Common myeloid progenitor, CD34-positive (primary cell): Measurements from ENCODE around the gene TCN1. TPM values are rescaled to one million over a fixed set of nuclear protein-coding genes. Genes with fewer than 3 reads are reported as not detected.
"Not testable (repeated sequence)": the region's sequence is repeated elsewhere in the genome, so short reads cannot be mapped to it uniquely, and the experiment has no call there.

Experiments
- CTCF ChIA-PET: fragments of 350-600 bp; sonication (Branson Sonifier 250); formaldehyde crosslinking; loops from one replicate; lab custom pipeline; 2021; ENCODE audit warnings: antibody characterized with exemption; lab: Charles Lee
- POLR2A ChIA-PET: fragments of 350-600 bp; sonication (Branson Sonifier 250); formaldehyde crosslinking; loops from one replicate; lab custom pipeline; 2021; ENCODE audit warnings: antibody characterized with exemption; lab: Charles Lee
- DNase-seq, 3 donors: peaks; one replicate each; pipeline versions ENCODE4 v3.0.0 to v3.0.0-alpha.2; 2013
- H3K27ac ChIP-seq, 2 experiments: 1 replicate in 1 of 2; 2 replicates in 1 of 2; pipeline ENCODE4 v1.7.0; 2013; ENCODE audit warnings: inconsistent platforms in 2 of 2, low read length in 2 of 2, mild to moderate bottlenecking in 2 of 2, low read depth in 1 of 2, moderate library complexity in 1 of 2; ENCODE audit not compliant: severe bottlenecking in 2 of 2, insufficient read depth in 1 of 2, poor library complexity in 1 of 2
- H3K27me3 ChIP-seq, 5 experiments: replicated peaks in 2 of 5; 1 replicate in 3 of 5; 2 replicates in 2 of 5; pipeline versions ENCODE4 v1.6.1 to v1.7.0; 2013; ENCODE audit warnings: low read length in 4 of 5, mild to moderate bottlenecking in 2 of 5, moderate library complexity in 2 of 5, inconsistent platforms in 1 of 5; ENCODE audit not compliant: insufficient read depth in 5 of 5, control insufficient read depth in 4 of 5
- H3K36me3 ChIP-seq, 4 experiments: 1 replicate in 2 of 4; 2 replicates in 2 of 4; pipeline versions ENCODE4 v1.6.1 to v1.7.0; 2013; ENCODE audit warnings: low read length in 3 of 4, control low read depth in 1 of 4, mild to moderate bottlenecking in 1 of 4; ENCODE audit not compliant: control insufficient read depth in 4 of 4, insufficient read depth in 4 of 4
- H3K4me1 ChIP-seq, 4 experiments: 1 replicate in 3 of 4; 2 replicates in 1 of 4; pipeline versions ENCODE4 v1.6.1 to v1.7.1; 2013; ENCODE audit warnings: low read length in 3 of 4, mild to moderate bottlenecking in 3 of 4, control low read depth in 1 of 4, inconsistent platforms in 1 of 4, moderate library complexity in 1 of 4; ENCODE audit not compliant: control insufficient read depth in 4 of 4, insufficient read depth in 4 of 4; ENCODE audit errors: control extremely low read depth in 1 of 4
- H3K4me3 ChIP-seq, 7 experiments: 1 replicate in 4 of 7; 2 replicates in 3 of 7; pipeline versions ENCODE4 v1.5.1 to v1.7.0; 2013; ENCODE audit warnings: mild to moderate bottlenecking in 7 of 7, low read length in 6 of 7, moderate library complexity in 6 of 7, inconsistent platforms in 2 of 7, low read depth in 2 of 7, control low read depth in 1 of 7; ENCODE audit not compliant: insufficient read depth in 4 of 7, control insufficient read depth in 1 of 7; ENCODE audit errors: extremely low read depth in 1 of 7
- H3K9me3 ChIP-seq, 5 experiments: 1 replicate in 4 of 5; 2 replicates in 1 of 5; pipeline versions ENCODE4 v1.6.1 to v1.7.1; 2013; ENCODE audit warnings: low read length in 4 of 5, mild to moderate bottlenecking in 2 of 5, inconsistent platforms in 1 of 5, low read depth in 1 of 5, moderate library complexity in 1 of 5; ENCODE audit not compliant: control insufficient read depth in 4 of 5, insufficient read depth in 2 of 5; ENCODE audit errors: control extremely low read depth in 1 of 5
- WGBS: methylation state at CpG from one replicate; pipeline ENCODE4 v1.1.5; 2013; ENCODE audit not compliant: insufficient coverage; 5-methylcytosine and 5-hydroxymethylcytosine counted together
- polyA plus RNA-seq: library from polyadenylated mRNA; unstranded; fragments of 120-200 nt; gene quantifications from one replicate; pipeline ENCODE4 v1.2.1, GENCODE V29; 2013

Gene TCN1, protein sequence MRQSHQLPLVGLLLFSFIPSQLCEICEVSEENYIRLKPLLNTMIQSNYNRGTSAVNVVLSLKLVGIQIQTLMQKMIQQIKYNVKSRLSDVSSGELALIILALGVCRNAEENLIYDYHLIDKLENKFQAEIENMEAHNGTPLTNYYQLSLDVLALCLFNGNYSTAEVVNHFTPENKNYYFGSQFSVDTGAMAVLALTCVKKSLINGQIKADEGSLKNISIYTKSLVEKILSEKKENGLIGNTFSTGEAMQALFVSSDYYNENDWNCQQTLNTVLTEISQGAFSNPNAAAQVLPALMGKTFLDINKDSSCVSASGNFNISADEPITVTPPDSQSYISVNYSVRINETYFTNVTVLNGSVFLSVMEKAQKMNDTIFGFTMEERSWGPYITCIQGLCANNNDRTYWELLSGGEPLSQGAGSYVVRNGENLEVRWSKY
- polyA plus RNA-seq, result 0.03 TPM

DNA sequence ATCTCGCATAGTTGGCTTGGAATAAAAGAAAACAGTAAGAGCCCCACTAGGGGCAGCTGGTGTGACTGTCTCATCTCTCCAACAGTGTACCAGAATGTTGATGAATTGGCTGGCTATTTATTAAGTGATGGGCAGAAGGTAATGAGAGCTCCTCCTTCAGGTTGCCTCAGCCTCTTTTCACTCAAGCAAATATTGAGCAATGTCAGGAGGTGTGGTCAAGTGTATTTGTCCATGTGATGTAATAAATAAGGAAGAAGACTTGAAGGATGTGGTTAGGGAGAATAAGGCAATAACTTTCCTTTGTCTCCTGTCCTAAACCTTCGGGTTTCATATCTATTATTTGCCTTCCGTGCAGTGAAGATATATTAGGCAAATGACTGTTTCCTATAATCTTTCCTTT, at the start of gene TCN1:
Gene TCN1, minus strand, starts transcription at position 91 of the 400 bp plus-strand sequence. Its CDS starts 17 bp downstream, at position 74.
- Histone ChIP-seq H3K4me3 (no peak within 1 kb of the TSS), H3K9me3 (peaks cover 0 to 6% (median 0%) of the 10 kb centered on the region in 5 experiments), H3K27me3 (no peaks in the 10 kb centered on the region), H3K4me1 (peaks cover 0 to 7% (median 0%) of the 10 kb centered on the region in 4 experiments), H3K36me3 (no peaks in the 10 kb centered on the region), H3K27ac (no peak within 1 kb of the TSS)
- ChIA-PET POLR2A (no interaction called here), CTCF (interaction anchor here (0.6 kb wide), 1 partner anchor 53 kb away, joined by 3 read pairs; no protein-coding TSS in a partner anchor)
- peak; percentile 15 to 53 (median 37) for DNase-seq
- WGBS, result 100% methylated on average over 1 of the region's 3 CpGs

DNA sequence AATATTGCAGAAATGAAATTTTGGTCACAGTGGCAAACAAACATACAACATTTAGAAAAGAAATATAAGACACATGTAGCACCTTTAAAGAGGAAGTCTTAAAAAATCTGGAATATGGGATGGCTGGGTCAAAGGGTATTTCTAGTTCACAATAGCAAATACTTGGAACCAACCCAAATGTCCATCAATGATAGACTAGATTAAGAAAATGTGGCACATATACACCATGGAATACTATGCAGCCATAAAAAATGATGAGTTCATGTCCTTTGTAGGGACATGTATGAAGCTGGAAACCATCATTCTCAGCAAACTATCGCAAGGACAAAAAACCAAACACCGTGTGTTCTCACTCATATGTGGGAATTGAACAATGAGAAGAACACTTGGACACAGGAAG, 37.3 kb upstream of the TCN1 start:
- H3K4me1 ChIP-seq, CTCF ChIA-PET, H3K27me3 ChIP-seq, POLR2A ChIA-PET, H3K4me3 ChIP-seq, DNase-seq, H3K36me3 ChIP-seq, H3K9me3 ChIP-seq, H3K27ac ChIP-seq: not testable (repeated sequence)
- no CpG with 5 or more reads among the region's 2 CpGs for WGBS

DNA sequence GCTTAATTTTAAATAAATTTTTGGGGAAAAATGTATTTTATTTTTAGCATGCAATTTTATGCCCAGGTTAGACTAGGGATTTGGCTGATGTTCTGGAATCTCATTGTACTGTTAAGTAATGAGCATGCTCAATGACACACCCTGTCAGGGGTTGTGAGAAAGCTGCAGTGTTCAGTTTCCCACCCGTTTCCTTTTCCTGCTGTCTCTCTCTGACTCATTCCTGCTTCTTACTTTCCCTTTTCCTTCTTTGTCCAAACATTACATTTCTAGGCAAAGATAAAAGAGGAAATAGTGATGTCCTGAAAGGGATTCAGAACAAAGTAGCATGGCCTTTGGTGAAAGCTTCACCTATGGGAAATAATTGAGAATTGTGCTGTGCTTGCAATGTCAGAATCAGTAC, 35.0 kb upstream of the TCN1 start:
- no peak overlapping the region for H3K27ac ChIP-seq
- ChIA-PET CTCF (no interaction called here), POLR2A (no interaction called here)

DNA sequence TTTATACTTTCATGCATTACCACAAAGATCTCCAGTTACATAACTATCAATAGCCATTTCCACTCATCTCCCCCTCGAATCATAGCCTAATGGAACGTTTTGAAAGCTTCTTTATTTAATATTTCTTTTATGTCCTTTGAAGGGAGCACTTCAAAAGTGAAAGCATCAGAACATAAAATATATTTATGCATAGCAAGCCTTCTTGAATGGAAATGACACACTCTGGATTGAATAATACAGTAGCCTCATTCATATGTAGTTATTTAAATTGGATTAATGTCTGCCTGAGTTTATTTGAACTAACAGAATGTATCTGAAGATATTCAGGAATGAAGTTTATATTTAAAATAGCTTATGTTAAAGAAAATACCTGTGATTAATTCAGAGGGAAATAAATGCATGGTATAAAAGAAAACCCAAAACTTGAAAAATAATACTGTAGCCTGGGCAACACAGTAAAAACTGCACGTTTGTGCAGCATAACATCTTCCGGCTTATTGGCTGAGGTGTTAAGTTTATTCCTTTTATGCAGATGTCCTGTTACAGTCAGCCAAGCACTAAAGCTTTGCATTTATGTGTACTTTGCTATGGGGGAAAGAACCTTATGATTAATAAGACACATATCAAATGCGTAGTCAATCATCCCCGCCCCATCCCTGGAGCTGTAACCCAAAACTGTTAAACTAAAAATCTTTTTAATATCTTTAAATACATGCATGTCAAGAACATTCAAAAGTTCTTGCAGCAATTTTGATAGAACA, 34.3 kb upstream of the TCN1 start:
- Histone ChIP-seq H3K9me3 (peaks cover 0 to 2% (median 0%) of the 10 kb centered on the region in 5 experiments), H3K36me3 (no peaks in the 10 kb centered on the region), H3K4me3 (no peak overlapping the region), H3K27ac (no peak overlapping the region), H3K27me3 (no peaks in the 10 kb centered on the region), H3K4me1 (no peaks in the 10 kb centered on the region)
- CTCF ChIA-PET, result interaction anchor here (1.0 kb wide), 1 partner anchor 137 kb away, joined by 4 read pairs; no protein-coding TSS in a partner anchor
- WGBS, result 92% methylated on average over 3 of the region's 6 CpGs
- DNase-seq, result no peak
- POLR2A ChIA-PET, result no interaction called here

More for the DNA sequence above, 35.0 kb upstream of the TCN1 start:
- Histone ChIP-seq H3K9me3 (peaks cover 0 to 2% (median 0%) of the 10 kb centered on the region in 5 experiments), H3K4me3 (no peak overlapping the region), H3K27me3 (no peaks in the 10 kb centered on the region), H3K36me3 (no peaks in the 10 kb centered on the region), H3K4me1 (no peaks in the 10 kb centered on the region)
- WGBS, result no CpG with 5 or more reads among the region's 1 CpG
- no peak for DNase-seq

DNA sequence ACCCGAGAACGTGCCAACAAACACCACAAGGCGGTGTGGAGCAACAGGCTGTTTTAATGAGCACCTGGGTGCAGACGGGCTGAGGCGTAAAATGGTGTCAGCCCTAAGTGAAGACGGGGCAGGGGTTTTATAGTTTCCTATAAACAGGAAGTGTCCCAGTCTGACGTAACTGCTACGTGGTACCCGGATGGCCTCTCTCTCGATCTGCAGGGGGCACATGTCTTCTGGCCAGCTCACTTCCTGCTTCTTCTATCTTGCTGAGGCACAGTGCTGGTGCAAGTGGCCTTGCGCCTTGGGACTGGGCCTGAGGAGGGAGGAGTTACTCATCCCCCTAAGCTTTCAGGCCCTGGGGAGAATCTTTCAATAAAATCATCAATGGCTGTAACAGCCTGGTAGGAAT, 33.2 kb upstream of the TCN1 start:
- peaks cover 0 to 2% (median 0%) of the 10 kb centered on the region in 5 experiments for H3K9me3 ChIP-seq
- no peaks in the 10 kb centered on the region for H3K27me3 ChIP-seq
- ChIA-PET CTCF (no interaction called here), POLR2A (no interaction called here)
- H3K36me3 ChIP-seq, result no peaks in the 10 kb centered on the region
- H3K27ac ChIP-seq, result no peak overlapping the region
- peak in 2 of 3 donors; percentile 11 to 33 for DNase-seq
- H3K4me1 ChIP-seq, result no peaks in the 10 kb centered on the region
- no peak overlapping the region for H3K4me3 ChIP-seq
- 78% methylated on average over 10 of the region's 11 CpGs for WGBS

DNA sequence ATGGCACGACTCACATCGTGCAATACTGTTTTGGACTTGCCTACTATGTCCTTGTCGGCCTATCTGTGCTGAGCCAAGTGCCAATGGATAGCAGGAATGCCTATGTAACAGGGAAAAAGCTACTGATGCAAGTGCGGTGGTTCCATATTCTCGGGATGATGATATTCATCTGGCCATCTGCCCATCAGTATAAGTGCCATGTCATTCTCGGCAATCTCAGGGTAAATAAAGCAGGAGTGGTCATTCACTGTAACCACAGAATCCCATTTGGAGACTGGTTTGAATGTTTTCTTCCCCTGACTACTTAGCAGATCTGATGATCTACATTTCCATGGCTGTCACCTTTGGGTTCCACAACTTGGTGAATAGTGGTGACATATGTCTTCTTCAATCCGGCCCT, 32.4 kb upstream of the TCN1 start:
- POLR2A ChIA-PET, result no interaction called here
- DNase-seq, result no peak
- no peaks in the 10 kb centered on the region for H3K4me1 ChIP-seq
- 97% methylated on average over 7 of the region's 7 CpGs for WGBS
- no peaks in the 10 kb centered on the region for H3K36me3 ChIP-seq
- no peak overlapping the region for H3K4me3 ChIP-seq
- H3K9me3 ChIP-seq, result peaks cover 0 to 2% (median 0%) of the 10 kb centered on the region in 5 experiments
- CTCF ChIA-PET, result no interaction called here
- no peaks in the 10 kb centered on the region for H3K27me3 ChIP-seq
- no peak overlapping the region for H3K27ac ChIP-seq

DNA sequence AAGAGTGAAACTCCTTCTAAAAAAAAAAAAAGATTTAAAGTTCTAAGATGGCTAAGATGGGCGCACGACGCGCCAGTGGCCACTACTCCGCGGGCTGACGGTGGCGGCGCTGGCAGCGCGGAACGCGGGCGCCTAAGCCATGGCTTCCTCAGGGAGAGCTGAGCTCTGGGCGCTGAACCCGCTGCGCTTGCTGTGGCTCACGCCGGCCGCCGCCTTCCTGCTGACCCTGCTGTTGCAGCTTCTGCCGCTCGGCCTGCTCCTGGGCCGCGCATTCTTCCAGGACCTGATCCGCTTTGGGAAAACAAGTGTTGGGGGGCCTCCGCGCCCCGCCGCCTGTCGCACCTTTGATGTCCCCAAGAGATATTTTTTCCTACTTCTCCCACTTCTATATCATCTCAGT, 31.8 kb upstream of the TCN1 start:
- ChIA-PET POLR2A (no interaction called here), CTCF (no interaction called here)
- Histone ChIP-seq H3K4me3 (no peak overlapping the region), H3K27me3 (no peaks in the 10 kb centered on the region), H3K9me3 (peaks cover 0 to 2% (median 0%) of the 10 kb centered on the region in 5 experiments), H3K4me1 (no peaks in the 10 kb centered on the region), H3K36me3 (no peaks in the 10 kb centered on the region), H3K27ac (no peak overlapping the region)
- DNase-seq, result no peak
- WGBS, result 99% methylated on average over 29 of the region's 31 CpGs
